ENCODE data around the gene DAB1. TPM values are rescaled to one million over a fixed set of nuclear protein-coding genes. Genes with fewer than 3 reads are reported as not detected.

DAB1 gene
- total RNA-seq, 2 experiments from 2014 or later = 0.54 to 0.72 TPM

DNA sequence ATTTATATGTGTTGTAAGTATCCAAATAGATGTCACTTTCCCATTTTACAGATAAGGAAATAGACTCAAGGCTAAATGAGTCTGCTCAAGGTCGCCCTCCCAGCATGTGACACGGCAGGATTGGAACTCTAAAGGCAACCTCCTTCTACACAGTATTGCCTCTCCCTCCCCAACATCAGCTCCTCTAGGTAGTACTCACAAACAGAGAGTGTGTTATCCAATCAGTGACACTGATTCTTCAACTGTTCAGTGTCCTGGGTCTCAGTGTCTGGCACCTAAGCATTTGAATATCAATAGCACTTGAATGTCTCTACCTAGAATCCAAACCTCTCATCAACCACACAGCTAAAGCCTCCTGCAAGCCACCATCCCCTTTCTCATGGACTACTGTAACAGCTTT is 87.1 kb downstream of the DAB1 start:
- H3K4me1 Mint-ChIP-seq = no peaks in the 10 kb centered on the region
- H3K4me3 Mint-ChIP-seq = no peak overlapping the region
- H3K9me3 Mint-ChIP-seq = peaks cover 2% of the 10 kb centered on the region
- no peaks in the 10 kb centered on the region for H3K27me3 Mint-ChIP-seq
- no peak overlapping the region for H3K27ac Mint-ChIP-seq
- H3K36me3 Mint-ChIP-seq = no peaks in the 10 kb centered on the region
- no peak for DNase-seq
- POLR2A ChIA-PET = no interaction called here
- ATAC-seq (ENCODE audit: low read depth) = no peak

DNA sequence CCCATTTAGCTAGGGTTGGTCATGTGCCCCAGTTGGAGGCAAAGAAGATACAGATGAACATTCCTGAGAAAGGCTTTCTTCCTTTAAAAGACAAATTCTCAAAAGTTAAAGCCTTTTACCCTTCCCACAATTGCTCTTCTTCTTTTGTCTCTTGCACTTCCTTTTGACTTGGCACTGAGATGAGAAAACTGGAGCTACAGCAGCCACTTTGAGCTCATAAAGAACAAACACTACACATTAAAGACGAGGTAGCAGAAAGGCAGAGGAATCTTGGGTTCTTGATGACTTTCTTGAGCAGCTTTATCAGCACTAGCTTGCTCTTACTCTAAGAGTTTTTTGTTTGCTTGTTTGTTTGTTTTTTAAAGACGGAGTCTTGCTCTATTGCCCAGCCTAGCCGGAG is 92.2 kb downstream of the DAB1 start:
- Mint-ChIP-seq H3K4me1 (no peaks in the 10 kb centered on the region), H3K27me3 (no peaks in the 10 kb centered on the region), H3K36me3 (no peaks in the 10 kb centered on the region), H3K4me3 (no peak overlapping the region), H3K9me3 (peaks cover 2% of the 10 kb centered on the region), H3K27ac (no peak overlapping the region)
- ATAC-seq (ENCODE audit: low read depth) (no peak), DNase-seq (no peak)
- POLR2A ChIA-PET = no interaction called here

DNA sequence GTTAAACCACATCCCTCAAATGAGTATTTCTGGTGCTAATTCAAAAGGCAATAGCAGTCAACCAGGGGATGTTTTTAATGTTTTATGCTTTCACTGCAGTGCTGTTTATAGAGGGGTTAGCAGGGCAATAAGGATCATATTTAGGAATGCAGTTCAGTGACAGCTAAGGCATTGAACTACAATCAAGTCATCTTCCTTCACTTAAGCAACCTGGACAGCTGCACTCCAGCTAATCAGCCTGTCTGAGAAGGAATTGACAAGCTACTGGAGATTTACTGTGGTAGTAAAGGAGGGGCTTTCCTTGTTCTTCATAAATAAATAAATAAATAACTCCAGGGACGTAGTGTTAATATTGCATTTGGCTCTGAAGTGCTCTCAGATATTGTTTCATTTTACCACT is 93.9 kb downstream of the DAB1 start:
- Mint-ChIP-seq H3K9me3 (peaks cover 2% of the 10 kb centered on the region), H3K4me3 (no peak overlapping the region), H3K36me3 (no peaks in the 10 kb centered on the region), H3K4me1 (no peaks in the 10 kb centered on the region), H3K27ac (no peak overlapping the region), H3K27me3 (no peaks in the 10 kb centered on the region)
- POLR2A ChIA-PET = no interaction called here
- no peak for DNase-seq
- no peak for ATAC-seq (ENCODE audit: low read depth)

DNA sequence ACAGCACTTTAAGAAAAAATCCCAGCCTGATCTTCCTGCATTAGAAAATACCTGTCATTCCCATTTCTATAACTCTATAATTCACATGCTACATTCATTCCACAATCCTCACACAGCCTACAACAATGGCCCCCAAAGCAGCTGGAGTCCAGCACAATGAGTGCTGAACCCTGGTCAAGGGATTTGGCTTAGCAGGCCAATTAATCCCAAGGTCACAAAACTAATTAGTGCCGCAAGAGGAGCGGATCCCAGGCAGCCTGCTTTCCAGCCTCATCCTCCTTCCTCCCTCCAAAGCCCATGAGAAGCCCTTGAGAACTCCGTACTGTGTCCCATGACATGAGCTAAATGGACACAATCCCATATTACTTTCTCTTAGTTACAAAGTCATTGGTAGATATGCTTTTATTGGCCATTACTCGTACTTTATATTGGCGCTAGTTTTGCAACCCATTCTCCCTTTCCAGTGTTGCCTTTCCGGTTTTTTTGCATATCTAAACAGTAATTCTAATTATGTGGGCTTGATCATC is 94.8 kb downstream of the DAB1 start:
- Mint-ChIP-seq H3K4me1 (no peaks in the 10 kb centered on the region), H3K27ac (no peak overlapping the region), H3K9me3 (peaks cover 2% of the 10 kb centered on the region), H3K27me3 (no peaks in the 10 kb centered on the region), H3K36me3 (no peaks in the 10 kb centered on the region), H3K4me3 (no peak overlapping the region)
- ATAC-seq (ENCODE audit: low read depth) (no peak), DNase-seq (no peak)
- POLR2A ChIA-PET = no interaction called here

DNA sequence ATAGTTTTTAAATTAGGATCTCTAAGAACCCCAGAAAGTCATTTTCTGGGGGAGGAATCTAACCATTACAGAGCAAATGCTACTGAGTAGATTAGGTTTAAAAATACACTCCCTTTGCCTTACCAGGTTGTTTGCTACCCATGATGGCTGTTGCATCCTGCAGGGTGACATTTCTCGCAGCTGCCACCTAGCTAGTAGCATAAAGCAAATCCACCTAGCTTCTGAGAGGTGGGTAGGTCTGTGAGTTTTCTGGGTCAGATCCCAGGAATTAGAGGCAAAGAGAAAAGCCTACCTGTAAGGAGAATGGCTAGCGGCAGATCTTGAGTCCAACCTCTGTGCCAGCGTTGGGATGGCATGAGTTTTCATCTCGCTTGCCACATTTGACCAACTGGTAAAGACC is 95.9 kb downstream of the DAB1 start:
- POLR2A ChIA-PET = no interaction called here
- peaks cover 2% of the 10 kb centered on the region for H3K9me3 Mint-ChIP-seq
- DNase-seq = no peak
- ATAC-seq (ENCODE audit: low read depth) = no peak
- H3K4me3 Mint-ChIP-seq = no peak overlapping the region
- no peaks in the 10 kb centered on the region for H3K36me3 Mint-ChIP-seq
- no peaks in the 10 kb centered on the region for H3K27me3 Mint-ChIP-seq
- no peaks in the 10 kb centered on the region for H3K4me1 Mint-ChIP-seq
- H3K27ac Mint-ChIP-seq = no peak overlapping the region

DNA sequence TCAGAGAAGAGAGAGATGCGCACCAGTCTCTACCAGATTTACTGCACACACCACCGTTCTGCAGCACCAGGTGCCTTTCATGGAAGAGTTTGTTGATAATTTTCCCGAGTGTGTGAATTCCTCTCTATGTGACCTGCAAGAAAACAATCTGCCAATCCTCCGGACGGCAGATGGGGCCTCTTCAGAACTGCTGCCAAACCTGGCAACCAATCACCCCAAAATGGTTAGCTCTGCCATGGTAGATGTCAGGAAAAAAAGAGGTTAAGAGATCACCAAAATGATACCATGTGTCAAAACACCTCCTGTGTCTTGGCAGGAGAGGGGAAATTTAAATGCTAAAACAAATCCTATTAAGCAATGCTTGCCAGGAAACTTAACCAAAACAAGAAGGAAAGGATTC is 96.5 kb downstream of the DAB1 start:
- ATAC-seq (ENCODE audit: low read depth) (no peak), DNase-seq (no peak)
- H3K27me3 Mint-ChIP-seq = no peaks in the 10 kb centered on the region
- H3K9me3 Mint-ChIP-seq = no peaks in the 10 kb centered on the region
- no peaks in the 10 kb centered on the region for H3K36me3 Mint-ChIP-seq
- H3K27ac Mint-ChIP-seq = no peak overlapping the region
- POLR2A ChIA-PET = no interaction called here
- H3K4me1 Mint-ChIP-seq = no peaks in the 10 kb centered on the region
- H3K4me3 Mint-ChIP-seq = no peak overlapping the region

DNA sequence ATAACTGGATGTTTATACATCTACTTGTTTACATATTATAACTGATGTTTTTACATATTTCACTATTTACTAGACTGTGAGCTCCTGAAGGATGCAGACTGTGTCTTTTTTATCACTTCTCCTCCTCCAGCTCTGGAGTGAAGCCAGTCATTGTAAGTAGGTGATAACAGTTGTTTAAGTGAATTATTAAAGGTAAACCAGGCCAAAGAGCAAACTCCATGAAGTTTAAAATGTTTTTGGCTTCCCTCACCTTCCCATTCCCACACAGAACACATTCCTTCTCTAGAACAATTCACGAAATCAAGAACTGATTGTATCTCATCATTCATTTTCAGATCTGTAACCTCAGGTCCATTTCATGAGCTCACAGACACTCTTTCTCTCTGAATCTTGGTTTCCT is 98.3 kb downstream of the DAB1 start:
- POLR2A ChIA-PET = no interaction called here
- ATAC-seq (ENCODE audit: low read depth) (no peak), DNase-seq (no peak)
- Mint-ChIP-seq H3K27ac (no peak overlapping the region), H3K4me3 (no peak overlapping the region), H3K9me3 (no peaks in the 10 kb centered on the region), H3K4me1 (no peaks in the 10 kb centered on the region), H3K27me3 (no peaks in the 10 kb centered on the region), H3K36me3 (no peaks in the 10 kb centered on the region)

DNA sequence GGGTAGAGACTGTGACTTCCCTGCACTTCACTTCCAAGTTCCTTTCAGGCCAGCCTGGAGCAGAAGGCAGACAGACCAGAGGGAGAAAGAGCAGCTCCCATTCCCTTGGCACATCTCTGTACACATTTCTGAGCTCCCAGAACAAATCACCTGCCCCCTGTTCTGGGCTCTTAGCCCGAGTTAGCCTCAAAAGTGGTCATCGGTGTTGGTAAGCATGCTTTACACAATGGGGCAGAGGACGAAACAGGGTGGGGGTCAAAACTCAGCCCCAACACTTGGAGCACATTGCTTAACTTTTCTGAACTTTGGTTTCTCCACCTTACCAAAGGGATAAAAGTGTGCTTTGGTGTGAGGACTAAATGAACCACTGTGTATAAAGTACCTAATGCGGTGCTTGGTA is 98.7 kb downstream of the DAB1 start:
- Mint-ChIP-seq H3K36me3 (no peaks in the 10 kb centered on the region), H3K27me3 (no peaks in the 10 kb centered on the region), H3K4me1 (no peaks in the 10 kb centered on the region), H3K9me3 (no peaks in the 10 kb centered on the region), H3K4me3 (no peak overlapping the region), H3K27ac (no peak overlapping the region)
- POLR2A ChIA-PET = no interaction called here
- DNase-seq (no peak), ATAC-seq (ENCODE audit: low read depth) (no peak)

DNA sequence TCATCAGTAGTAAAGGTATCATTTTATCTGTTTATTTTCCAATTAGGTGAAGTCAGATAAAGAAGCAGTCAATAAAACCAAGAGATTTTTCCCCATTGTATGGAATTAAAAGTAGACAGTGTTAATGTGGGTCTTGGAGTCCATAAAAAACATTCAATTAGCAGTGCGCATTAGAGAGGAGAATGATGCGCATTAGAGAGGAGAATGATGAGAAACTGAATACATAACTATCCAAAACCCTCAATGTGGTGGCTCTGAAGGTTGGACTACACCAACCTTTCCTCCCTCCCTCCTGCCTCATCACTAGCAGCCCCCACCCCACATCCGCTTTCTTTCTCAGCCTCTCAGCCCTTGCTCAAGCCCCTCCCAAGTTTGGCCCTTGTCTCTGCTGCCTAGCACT is 99.5 kb downstream of the DAB1 start:
- Mint-ChIP-seq H3K36me3 (no peaks in the 10 kb centered on the region), H3K27me3 (no peaks in the 10 kb centered on the region), H3K4me3 (no peak overlapping the region), H3K4me1 (no peaks in the 10 kb centered on the region), H3K9me3 (no peaks in the 10 kb centered on the region), H3K27ac (no peak overlapping the region)
- POLR2A ChIA-PET = no interaction called here
- no peak for ATAC-seq (ENCODE audit: low read depth)
- no peak for DNase-seq

DNA sequence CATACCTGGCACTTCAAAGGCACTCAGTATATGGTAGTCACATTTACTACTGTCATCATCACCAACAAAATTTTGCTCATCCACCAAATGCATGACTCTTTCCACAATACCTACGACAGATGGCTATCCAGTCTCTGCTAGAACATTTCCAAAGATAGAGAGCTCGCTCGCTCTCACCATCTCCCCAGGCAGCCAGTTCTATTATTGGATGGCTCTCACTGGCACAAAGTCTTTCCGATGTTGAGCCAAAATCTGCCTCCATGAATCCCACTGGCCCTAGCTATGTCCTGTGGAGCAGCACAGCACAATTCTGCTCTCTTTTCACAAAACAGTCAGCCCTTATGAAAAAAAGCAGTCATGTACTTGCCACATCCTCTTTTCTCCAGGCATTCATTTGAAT is 102.1 kb downstream of the DAB1 start:
- ATAC-seq (ENCODE audit: low read depth) = no peak
- no peaks in the 10 kb centered on the region for H3K27me3 Mint-ChIP-seq
- no peak for DNase-seq
- POLR2A ChIA-PET = no interaction called here
- no peaks in the 10 kb centered on the region for H3K36me3 Mint-ChIP-seq
- H3K4me3 Mint-ChIP-seq = no peak overlapping the region
- no peak overlapping the region for H3K27ac Mint-ChIP-seq
- H3K4me1 Mint-ChIP-seq = no peaks in the 10 kb centered on the region
- no peaks in the 10 kb centered on the region for H3K9me3 Mint-ChIP-seq

DNA sequence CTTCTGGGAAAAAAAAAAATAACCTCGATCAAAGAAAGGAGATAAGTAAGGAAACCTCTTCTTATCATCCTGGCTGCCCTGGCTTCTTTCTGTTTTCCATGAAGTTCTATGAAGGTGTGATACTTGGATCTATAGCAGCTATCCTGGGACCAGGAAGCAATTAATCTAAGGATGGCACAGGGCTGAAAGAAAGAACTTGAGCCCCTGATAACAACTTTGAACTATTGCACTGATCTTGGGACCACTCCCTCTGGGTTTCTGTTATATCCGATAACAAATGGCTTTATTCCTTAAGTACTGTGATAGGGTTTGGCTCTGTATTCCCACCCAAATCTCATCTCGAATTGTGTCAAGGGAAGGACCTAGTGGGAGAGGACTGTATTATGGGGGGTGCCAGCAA is 104.1 kb downstream of the DAB1 start:
- no peak for ATAC-seq (ENCODE audit: low read depth)
- Mint-ChIP-seq H3K4me3 (no peak overlapping the region), H3K27me3 (no peaks in the 10 kb centered on the region), H3K4me1 (no peaks in the 10 kb centered on the region), H3K9me3 (no peaks in the 10 kb centered on the region), H3K27ac (no peak overlapping the region), H3K36me3 (no peaks in the 10 kb centered on the region)
- POLR2A ChIA-PET = no interaction called here
- no peak for DNase-seq

DNA sequence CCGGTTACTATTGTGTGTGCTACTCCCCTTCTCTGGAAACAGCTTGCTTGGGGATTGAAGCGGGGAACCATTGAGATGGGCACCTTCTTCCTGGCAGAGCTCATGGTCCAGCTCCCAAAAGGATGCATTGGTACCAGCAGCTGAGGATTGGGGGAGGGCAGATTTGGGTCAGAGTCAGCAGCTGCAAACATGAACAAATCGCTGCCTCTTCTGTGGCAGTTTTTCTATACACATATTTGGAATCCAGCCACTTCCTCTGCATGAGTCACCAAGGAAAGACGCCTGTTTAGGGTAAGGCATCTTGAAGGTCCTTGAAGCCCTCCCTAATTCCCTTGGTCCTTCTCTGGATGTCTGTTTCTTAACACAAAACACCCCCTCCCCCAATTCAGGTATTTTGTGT is 104.7 kb downstream of the DAB1 start:
- no peaks in the 10 kb centered on the region for H3K4me1 Mint-ChIP-seq
- ATAC-seq (ENCODE audit: low read depth) = no peak
- no peaks in the 10 kb centered on the region for H3K9me3 Mint-ChIP-seq
- H3K36me3 Mint-ChIP-seq = no peaks in the 10 kb centered on the region
- no peak for DNase-seq
- H3K27ac Mint-ChIP-seq = no peak overlapping the region
- H3K4me3 Mint-ChIP-seq = no peak overlapping the region
- no peaks in the 10 kb centered on the region for H3K27me3 Mint-ChIP-seq
- POLR2A ChIA-PET = no interaction called here

DNA sequence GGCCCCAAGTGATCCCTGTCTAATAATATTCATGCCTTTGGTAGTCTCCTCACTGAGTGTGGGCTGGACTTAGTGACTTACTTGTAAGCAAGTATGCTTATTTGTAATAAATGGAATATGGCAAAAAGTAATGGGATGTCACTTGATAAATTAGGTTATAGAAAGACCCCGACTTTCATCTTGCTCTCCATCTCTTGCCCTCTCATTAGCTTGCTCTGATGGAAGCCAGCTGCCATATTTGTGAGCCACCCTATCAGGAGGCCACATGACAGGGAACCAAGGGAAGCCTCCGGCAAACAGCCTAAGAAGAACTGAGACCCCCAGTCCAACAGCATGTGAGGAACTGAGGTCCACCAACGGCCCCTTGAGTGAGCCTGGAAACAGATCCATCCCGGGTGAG is 107.0 kb downstream of the DAB1 start:
- POLR2A ChIA-PET = no interaction called here
- no peaks in the 10 kb centered on the region for H3K4me1 Mint-ChIP-seq
- ATAC-seq (ENCODE audit: low read depth) (no peak), DNase-seq (no peak)
- H3K27ac Mint-ChIP-seq = no peak overlapping the region
- H3K36me3 Mint-ChIP-seq = no peaks in the 10 kb centered on the region
- no peaks in the 10 kb centered on the region for H3K27me3 Mint-ChIP-seq
- no peaks in the 10 kb centered on the region for H3K9me3 Mint-ChIP-seq
- no peak overlapping the region for H3K4me3 Mint-ChIP-seq

DNA sequence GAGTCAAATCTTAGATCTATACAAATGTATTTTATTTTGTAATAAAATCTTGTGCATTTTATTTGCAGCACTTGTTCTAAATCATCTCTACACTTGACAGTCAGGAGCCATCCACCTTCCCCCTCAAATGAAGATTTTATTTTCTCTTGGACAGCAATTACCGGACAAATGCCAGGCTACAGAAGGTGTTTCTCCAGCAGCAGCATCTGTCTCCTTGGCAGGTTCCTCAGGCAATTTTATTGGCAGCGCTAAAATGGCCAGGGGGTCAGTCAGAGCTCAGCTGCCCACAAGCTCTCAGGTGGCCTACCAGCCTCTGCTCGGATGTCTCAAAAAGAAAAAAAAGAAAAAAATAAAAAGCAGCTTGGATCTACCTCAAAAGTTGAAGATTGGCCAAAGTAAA is 107.6 kb downstream of the DAB1 start:
- ATAC-seq (ENCODE audit: low read depth) (no peak), DNase-seq (no peak)
- POLR2A ChIA-PET = no interaction called here
- Mint-ChIP-seq H3K36me3 (no peaks in the 10 kb centered on the region), H3K4me1 (no peaks in the 10 kb centered on the region), H3K4me3 (no peak overlapping the region), H3K9me3 (no peaks in the 10 kb centered on the region), H3K27ac (no peak overlapping the region), H3K27me3 (no peaks in the 10 kb centered on the region)

DNA sequence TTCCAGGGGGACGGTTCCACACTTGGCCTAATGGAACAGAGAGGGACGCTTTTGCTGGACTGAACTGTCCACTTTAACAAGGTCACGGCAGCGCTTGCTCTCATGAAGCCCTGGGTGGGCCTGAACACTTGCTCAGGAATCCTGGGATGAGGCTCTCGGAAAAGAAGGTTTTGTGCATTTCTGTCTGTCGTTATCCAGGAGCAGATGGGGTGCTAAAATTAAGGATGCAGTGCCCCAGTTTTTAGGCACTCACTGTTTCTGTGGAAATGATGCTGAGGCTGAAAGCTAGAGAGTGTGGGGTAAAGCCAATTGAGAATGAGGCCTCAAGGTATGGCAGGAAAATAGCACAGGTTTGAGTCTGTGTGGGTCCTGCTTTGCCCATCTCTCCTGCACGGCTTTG is 111.0 kb downstream of the DAB1 start:
- no peaks in the 10 kb centered on the region for H3K4me1 Mint-ChIP-seq
- POLR2A ChIA-PET = no interaction called here

More for the DNA sequence above, 111.0 kb downstream of the DAB1 start:
- H3K4me3 Mint-ChIP-seq = no peak overlapping the region
- H3K36me3 Mint-ChIP-seq = no peaks in the 10 kb centered on the region
- ATAC-seq (ENCODE audit: low read depth) (no peak), DNase-seq (no peak)
- H3K9me3 Mint-ChIP-seq = no peaks in the 10 kb centered on the region
- no peak overlapping the region for H3K27ac Mint-ChIP-seq
- no peaks in the 10 kb centered on the region for H3K27me3 Mint-ChIP-seq

Data from activated naive CD8-positive, alpha-beta T cell treated with anti-CD3 and anti-CD28 coated beads, Interleukin-2, amount 10 ng/mL, durations not matched to agents 7 days and 5 days (primary cell).